HK-2 (cell line): ENCODE results near the gene TBC1D22A.
"Not testable (repeated sequence)": the region's sequence is repeated elsewhere in the genome, so short reads cannot be mapped to it uniquely, and the experiment has no call there.

Experiments
- DNase-seq: peaks from one replicate; pipeline ENCODE4 v3.0.0-alpha.2; 2018; ENCODE audit not compliant: unreplicated experiment

The TBC1D22A gene

DNA sequence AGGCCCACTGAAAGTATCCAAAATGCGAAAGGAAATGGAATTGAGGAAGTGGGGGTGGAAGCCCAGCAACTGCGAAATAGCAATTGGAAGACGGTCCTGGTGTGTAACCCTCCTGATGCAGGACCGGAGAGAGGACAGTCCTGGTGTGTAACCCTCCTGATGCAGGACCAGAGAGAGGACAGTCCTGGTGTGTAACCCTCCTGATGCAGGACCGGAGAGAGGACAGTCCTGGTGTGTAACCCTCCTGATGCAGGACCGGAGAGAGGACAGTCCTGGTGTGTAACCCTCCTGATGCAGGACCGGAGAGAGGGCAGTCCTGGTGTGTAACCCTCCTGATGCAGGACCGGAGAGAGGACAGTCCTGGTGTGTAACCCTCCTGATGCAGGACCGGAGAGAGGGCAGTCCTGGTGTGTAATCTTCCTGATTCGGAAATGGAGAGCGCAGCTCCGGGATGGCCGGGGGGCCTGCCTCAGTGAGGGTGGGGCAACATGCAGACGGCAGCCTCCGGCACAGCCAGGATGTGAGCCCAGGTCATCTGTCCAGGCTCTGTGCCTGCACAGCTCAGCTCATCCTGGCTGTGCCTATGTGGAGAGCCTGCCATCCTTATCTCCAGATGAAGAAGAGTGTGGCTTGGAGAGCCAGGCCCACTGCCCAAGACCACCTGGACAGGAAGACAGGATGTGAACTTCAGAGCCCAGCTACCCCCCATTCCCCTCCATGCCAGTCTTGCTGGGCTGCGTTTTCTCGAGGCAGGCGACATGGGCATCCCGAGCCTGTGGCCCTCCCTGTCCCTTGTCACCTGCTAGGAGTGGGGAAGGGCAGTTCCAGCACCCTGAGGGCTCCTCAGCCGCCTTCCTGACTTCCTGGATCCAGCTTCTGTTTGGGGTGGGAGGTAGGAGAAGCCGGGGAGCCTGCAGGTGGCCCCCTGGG, 408.3 kb downstream of the TBC1D22A start:
- not testable (repeated sequence) for DNase-seq

GRCh38 chr22:47171441-47172221, 409.2 kb downstream of the TBC1D22A start:
- DNase-seq: no peak

DNA sequence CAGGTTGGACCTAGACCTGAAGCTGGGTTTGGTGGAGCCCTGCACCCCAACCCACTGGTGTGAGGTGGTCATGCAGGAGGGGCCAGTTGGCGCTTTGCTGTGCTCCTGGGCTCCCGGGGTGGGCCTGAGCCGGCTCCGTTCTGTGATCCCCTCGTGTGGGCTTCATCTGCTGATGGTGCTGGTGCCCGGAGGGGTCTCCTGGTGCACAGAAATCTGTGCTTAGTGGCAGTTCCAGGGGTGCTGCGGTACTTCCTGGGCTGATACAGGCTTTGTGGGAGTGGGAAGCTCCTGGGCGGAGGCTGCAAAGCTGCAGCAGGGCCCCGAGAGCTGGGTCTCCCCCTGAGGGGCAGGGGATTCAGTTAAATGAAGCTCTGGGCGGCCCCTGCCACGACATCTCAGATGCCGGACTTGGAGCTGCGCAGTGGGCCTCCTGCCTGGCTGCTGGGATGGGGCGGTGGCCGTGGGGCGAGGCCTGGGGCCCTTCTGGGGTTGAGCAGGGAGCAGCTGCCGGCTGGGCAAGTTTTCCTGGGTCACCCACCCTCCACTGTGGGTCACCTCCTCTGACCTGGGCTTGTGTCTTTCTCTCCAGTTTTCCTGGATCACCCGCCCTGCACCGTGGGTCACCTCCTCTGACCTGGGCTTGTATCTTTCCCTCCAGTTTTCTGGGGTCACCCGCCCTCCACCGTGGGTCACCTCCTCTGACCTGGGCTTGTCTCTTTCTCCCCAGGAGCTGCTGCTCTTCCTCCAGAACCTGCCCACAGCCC, 410.5 kb downstream of the TBC1D22A start:
- DNase-seq: no peak

DNA sequence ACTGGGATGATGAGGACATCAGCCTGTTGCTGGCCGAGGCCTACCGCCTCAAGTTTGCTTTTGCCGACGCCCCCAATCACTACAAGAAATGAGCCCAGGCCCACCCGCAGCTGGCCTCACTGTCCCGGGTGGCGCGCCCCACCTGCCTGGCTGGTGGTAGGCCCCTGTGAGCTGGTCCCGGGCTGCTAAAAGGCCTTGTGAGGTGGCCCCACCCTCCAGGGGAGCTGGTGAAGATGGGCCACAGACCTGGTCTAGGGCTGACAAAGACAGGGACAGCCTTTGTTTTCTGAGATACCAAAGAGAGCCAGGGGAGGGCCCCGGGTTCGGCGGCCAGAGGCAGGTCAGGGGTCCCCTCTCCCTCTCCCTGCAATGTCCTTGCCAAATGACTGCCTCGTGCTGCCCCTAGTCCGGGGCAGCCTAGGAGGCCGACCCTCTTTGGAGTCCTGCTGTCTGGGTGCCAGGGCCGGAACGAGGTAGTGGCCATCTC, 411.1 kb downstream of the TBC1D22A start:
- no peak for DNase-seq

- no peak for DNase-seq
Measured at GRCh38 chr22:47174096-47174495, 411.6 kb downstream of the TBC1D22A start.

GRCh38 chr22:47174671-47175112, 412.2 kb downstream of the TBC1D22A start:
- DNase-seq: no peak

- DNase-seq: no peak
Measured at GRCh38 chr22:47175151-47176025, 412.9 kb downstream of the TBC1D22A start.

DNA sequence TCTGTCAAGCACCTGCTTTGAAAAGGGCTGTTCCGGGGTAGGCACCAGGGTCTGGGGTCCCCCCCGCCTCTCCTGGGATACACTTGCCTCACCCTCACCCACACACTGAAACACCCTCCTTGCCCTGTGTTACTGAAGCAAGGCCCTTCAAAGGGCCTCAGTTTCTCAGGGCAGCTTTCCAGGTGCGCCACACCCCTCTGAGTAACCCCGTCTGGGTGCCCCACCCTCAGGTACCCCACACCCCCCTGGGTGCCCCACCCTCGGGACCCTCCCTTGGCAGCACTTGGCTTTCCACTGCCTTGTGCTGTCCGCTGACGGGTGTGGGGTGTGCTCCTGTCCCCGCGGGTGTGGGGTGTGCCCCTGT, 413.6 kb downstream of the TBC1D22A start:
- no peak for DNase-seq

DNA sequence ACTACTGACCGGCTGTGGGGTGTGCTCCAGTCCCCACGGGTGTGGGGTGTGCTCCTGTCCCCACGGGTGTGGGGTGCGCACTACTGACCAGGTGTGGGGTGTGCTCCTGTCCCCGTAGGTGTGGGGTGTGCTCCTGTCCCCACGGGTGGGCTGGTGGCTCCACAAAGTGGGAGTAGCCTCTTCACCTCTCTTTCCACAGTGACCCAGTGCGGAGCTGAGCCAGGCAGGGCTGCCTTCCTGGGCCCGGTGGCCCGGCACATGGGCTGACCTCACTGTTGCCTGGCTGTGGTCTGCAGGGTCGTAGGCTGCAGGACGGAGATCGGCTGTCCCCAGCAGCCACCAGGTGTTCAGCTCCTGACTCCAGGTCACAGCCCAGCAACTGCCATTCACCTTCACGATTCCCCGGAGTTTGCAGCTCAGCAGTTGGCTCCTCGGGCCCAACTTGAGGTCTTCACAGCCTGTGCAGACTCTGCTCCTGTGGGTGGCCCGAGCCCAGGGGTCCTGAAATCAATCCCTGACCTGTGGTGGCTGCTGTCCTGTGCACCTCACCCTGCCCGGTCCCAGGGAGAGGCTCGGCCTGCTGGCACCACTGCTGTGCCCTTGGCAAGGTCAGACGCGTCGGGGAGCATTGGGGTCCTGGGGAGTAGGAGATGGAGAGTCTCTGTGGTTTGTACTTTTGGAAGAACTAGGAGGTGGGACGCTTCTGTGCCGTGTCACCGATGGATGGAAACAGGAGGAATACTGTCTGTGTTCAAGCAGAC, 414.3 kb downstream of the TBC1D22A start:
- no peak for DNase-seq

DNA sequence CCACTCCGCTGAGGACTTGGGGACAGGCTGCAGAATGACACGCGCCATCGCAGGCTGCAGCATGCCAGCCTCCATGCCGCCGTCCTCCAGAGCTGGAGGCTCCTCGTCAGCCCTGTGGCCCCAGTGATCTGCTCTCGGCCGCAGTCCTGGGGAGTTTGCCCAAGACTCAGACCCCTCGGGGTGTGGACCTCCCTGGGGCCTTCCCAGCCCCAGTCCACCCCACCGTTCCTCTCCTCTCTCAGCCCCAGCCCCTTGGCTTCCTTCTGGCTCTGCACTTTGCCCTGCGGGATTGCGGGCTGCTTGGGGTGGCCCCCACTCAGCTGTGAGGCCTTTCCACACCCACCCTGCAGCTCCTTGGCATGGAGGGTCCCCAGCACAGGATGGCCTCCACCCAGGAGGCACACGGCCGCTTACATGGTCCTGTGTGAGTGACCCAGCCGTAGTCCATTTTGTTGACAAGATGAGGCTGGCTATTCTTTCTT, 414.9 kb downstream of the TBC1D22A start:
- DNase-seq: no peak

DNA sequence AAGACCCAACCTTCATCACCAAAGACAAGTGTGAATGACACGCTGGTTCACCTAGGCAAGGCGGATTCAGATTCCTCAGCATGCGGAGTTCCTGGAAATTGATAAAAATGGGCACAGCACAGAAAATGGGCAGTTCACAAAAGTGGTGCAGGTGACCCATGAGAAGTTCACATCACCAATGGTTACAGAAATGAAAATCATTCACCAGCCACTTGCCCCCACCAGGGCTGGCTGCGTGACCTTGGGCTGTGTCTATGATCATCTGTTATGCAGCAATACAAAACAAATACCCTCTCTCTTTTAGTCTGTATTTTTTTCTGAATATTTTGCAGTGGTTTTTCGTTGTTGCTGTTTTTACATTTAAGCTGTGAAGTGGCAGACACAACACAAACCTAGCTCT, 415.9 kb downstream of the TBC1D22A start:
- DNase-seq: no peak

DNA sequence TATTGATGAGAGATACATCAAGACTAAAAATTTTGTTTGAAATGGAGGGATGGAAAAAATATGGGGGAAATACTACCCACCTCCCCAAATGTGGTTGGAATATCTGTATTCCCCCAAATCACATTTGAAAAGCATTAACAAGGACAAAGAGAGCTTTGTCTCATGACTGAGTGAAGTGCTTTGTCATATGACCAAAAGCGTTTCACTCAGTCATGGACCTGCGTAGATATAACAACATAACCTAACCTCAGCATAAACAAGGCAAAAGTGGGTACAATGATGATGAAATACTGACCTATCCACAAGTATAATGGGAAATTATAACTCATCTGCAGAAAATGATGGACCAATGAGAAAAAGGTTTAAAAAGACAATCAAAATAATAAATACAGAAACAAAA, 418.3 kb downstream of the TBC1D22A start:
- DNase-seq: no peak

GRCh38 chr22:47187176-47187957, 424.9 kb downstream of the TBC1D22A start:
- DNase-seq: no peak

GRCh38 chr22:47188261-47189055, 426.0 kb downstream of the TBC1D22A start:
- DNase-seq: no peak

GRCh38 chr22:47189056-47189916, 426.8 kb downstream of the TBC1D22A start:
- DNase-seq: no peak

- DNase-seq: no peak
Measured at GRCh38 chr22:47190276-47190956, 428.0 kb downstream of the TBC1D22A start.
